IgD-negative memory B cell (primary cell): ENCODE data around the gene MTCH2. TPM values are rescaled to one million over a fixed set of nuclear protein-coding genes. Genes with fewer than 3 reads are reported as not detected.

ENCODE experiments used
- H3K27ac Mint-ChIP-seq, 3 donors: one replicate each; pipeline ENCODE4 v1.8.0; 2020 to 2022; ENCODE audit warnings: mild to moderate bottlenecking in 3 of 3, mixed read lengths in 3 of 3, moderate library complexity in 1 of 3
- H3K27me3 Mint-ChIP-seq: one replicate; pipeline ENCODE4 v1.8.0; 2021; ENCODE audit warnings: mixed read lengths
- H3K36me3 Mint-ChIP-seq: one replicate; pipeline ENCODE4 v1.8.0; 2020; ENCODE audit warnings: mild to moderate bottlenecking, mixed read lengths
- H3K4me1 Mint-ChIP-seq, 3 donors: one replicate each; pipeline ENCODE4 v1.8.0; 2020 to 2022; ENCODE audit warnings: mixed read lengths in 3 of 3, mild to moderate bottlenecking in 1 of 3
- H3K4me3 Mint-ChIP-seq, 4 donors: one replicate each; pipeline ENCODE4 v1.8.0; 2020 to 2022; ENCODE audit warnings: mild to moderate bottlenecking in 4 of 4, mixed read lengths in 4 of 4, moderate library complexity in 3 of 4
- H3K9me3 Mint-ChIP-seq, 3 donors: one replicate each; pipeline ENCODE4 v1.8.0; 2020 to 2021; ENCODE audit warnings: mixed read lengths in 3 of 3, mild to moderate bottlenecking in 1 of 3
- polyA plus RNA-seq: library from polyadenylated mRNA; unstranded; fragments of 300-500 nt; fragmentation: Illumina TruSeq; gene quantifications from one replicate; pipeline ENCODE4 v1.2.3, GENCODE V29; 2021

Gene MTCH2
- polyA plus RNA-seq, 1 donor from 2014 or later = 58.9 TPM

DNA sequence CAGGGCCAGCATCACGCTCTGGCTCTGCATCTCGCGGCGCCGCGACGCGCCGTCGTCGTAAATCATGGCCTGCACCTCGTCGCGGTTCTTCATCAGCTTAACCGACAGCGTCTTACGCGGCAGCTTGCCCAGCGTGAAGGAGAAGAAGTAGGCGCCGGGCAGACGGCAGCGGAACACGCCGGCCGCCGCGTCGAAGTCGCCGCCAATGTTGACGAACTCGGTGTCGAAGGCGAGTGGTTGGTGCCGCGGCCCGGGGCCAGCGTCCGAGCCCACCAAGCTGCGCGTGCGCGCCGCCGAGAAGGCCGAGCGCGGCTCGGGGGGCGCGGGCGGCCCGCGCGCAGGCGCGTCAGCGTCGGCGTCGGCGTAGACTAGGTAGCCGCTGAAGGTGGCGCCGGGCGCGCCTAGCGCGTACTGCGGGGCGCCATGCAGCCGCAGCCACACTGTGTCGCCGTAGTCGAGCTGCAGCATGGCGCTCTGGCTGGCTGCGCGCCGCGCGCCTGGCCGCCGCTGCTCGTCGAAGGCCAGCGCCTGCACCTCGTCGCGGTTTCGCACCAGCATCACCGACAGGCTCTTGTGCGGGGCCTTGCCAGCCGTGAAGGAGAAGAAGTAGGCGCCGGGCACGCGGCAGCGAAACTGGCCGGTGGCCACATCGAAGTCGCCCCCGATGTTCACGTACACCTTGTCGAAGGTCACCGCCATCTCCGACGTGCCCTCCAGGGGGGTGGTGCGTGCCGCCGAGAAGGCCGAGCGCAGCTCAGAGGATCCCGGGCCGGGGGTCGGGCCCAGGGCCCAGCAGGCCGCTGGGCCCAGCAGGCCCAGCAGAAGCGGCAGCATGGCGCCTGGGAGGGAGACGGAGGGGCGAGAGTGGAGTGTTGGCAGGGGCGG, 52.1 kb downstream of the MTCH2 start:
- Mint-ChIP-seq H3K4me1 (no peaks in the 10 kb centered on the region), H3K9me3 (peaks cover 0 to 1% (median 0%) of the 10 kb centered on the region in 3 donors), H3K36me3 (peaks cover 1% of the 10 kb centered on the region), H3K27ac (no peak overlapping the region), H3K27me3 (peaks cover 22% of the 10 kb centered on the region), H3K4me3 (no peak overlapping the region)

DNA sequence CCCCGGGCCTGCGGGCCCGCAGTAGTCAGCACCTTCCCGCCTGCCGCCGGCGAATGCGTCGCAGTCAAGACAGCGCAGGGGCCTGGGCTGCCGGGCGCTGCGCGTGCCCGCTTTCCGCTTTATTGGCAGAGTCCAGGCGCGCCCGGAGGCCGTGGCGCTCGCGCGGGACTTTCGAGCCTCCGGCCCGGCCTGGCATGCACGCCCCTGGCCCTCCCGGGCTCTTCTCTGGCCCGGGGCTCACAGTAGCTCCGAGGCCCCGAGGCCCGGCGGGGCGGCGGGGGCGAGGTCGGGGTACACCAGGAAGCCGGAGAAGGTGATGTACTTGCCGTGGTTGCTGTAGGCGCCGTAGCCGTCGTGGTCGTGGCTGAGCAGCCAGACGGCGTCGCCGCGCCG, 52.8 kb downstream of the MTCH2 start:
- Mint-ChIP-seq H3K36me3 (peaks cover 1% of the 10 kb centered on the region), H3K9me3 (peaks cover 0 to under 1% (median 0%) of the 10 kb centered on the region in 3 donors), H3K4me1 (no peaks in the 10 kb centered on the region), H3K4me3 (no peak overlapping the region), H3K27ac (no peak overlapping the region), H3K27me3 (peaks cover 19% of the 10 kb centered on the region)

DNA sequence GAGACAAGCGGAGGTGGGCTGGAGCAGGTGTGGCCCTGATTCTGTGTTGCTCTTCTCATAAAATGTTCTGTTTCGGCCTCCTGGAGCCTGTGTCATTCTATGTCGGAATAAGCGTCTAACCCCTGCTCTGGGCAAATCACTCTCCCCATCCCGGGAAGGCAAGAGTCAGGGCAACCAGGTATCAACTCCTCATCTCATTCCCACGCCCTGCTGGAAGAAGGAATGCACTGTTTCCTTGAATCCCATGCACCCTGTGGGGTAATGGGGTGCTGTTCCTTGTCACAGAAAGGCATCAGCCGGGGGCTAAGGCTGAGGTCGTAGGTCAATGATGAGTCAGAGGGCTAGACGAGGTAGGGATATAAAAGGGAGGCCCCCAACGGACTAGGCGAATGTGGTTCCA, 53.2 kb downstream of the MTCH2 start:
- Mint-ChIP-seq H3K27me3 (peaks cover 15% of the 10 kb centered on the region), H3K27ac (no peak overlapping the region)

DNA sequence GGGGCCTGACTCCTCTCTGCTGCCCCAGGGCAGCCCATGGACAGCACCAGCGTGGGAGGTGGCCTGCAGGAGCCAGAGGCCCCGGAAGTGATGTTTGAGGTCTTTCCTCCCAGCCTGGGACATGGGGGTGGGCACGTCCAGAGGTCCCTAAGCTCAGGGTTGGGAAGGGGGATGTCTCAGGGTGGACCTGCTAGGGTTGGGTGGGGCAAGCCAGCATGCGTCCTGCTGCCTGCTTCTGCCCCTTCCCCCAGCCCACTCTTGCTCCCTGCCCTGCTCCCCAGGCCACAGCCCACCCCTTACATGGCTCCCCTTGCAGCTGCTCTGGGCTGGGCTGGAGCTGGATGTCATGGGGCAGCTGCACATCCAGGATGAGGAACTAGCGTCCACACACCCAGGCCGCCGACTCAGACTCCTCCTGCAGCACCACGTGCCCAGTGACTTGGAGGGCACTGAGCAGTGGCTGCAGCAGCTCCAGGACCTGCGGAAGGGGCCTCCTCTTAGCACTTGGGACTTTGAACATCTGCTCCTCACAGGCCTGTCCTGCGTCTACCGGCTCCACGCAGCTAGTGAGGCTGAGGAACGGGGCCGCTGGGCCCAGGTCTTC, 54.5 kb downstream of the MTCH2 start:
- Mint-ChIP-seq H3K9me3 (no peaks in the 10 kb centered on the region), H3K4me1 (no peaks in the 10 kb centered on the region), H3K36me3 (peaks cover 3% of the 10 kb centered on the region), H3K27me3 (peaks cover 5% of the 10 kb centered on the region), H3K27ac (no peak overlapping the region), H3K4me3 (no peak overlapping the region)

More for the DNA sequence above, 53.2 kb downstream of the MTCH2 start:
- Mint-ChIP-seq H3K9me3 (no peaks in the 10 kb centered on the region), H3K4me1 (no peaks in the 10 kb centered on the region), H3K36me3 (peaks cover 4% of the 10 kb centered on the region), H3K4me3 (no peak overlapping the region)

DNA sequence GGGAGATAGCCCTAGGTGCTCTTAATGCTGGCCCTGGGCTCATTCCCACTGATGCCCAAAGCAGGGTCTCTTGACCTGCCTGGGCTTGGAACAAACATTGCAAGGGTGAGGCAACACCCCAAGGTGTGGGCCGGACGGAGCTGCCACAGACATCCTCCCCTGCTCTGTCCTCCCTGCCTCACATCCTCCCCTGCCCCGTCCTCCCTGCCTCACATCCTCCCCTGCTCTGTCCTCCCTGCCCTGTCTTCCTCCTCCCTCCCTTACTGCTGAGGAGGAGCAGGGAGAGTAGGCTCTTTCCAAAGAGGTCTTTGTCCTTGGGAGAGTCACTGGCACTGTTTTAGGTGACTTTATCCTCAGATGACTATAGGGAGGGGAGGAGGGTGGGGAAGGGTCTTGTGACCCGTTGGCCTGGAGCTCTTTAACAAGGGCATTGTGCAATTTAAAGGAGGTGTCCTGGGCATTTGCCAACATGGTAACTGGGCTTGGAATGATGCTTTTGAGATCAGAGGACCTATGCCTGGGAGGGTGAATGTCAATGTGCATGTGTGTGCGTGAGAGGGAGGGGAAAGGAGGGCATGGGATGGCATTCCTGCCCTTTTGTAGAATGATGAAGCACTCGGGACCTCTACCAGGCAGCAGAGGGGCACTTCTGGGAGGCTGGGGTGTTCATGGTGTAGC, 55.2 kb downstream of the MTCH2 start:
- Mint-ChIP-seq H3K9me3 (no peaks in the 10 kb centered on the region), H3K27ac (no peak overlapping the region), H3K4me3 (peak overlapping the region in 1 of 4 donors; percentile 16), H3K4me1 (peaks cover 0 to 2% (median 0%) of the 10 kb centered on the region in 3 donors), H3K27me3 (no peaks in the 10 kb centered on the region), H3K36me3 (peaks cover 3% of the 10 kb centered on the region)

DNA sequence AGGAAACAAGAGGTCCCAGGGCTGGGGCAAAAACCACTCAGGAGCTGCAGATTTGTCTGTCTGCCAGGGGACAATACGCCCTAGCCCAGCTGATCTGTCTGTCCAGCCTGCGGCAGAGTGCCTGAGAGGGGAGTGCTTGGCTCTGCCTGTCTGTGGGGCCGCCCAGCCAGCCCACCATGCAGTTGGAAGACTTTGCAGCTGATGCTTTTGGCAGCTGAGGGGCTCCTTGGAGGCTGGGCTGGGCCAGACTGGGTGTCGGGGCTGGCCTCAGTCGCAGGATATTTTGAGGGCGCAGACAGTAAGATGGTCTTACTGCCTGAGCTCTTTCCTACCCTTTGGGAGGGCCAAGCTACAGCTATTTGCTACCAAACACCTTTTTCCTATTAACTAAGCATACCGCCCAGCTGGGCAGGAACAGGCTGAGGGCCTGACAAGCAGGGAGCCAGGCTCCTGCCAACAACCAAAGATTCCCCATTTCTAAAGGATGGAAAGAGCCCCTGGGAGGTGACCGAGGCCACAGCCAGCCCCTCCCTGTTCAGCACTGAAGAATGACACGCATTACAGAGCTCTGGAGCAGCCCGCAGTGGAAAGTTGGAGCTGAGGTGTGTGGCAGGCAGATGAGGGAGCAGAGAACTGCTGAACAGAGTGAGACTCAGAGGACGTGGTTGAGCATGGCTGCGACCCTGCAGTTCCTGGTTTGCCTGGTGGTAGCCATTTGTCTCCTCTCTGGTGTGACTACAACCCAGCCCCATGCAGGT, 56.1 kb downstream of the MTCH2 start, which contains the start of gene FAM180B:
Gene FAM180B (plus strand): TSS at position 581 of the 758 bp plus-strand sequence. CDS start 91 bp downstream, at position 672.
- H3K36me3 Mint-ChIP-seq = peaks cover 3% of the 10 kb centered on the region
- H3K4me1 Mint-ChIP-seq = peaks cover 0 to 3% (median 0%) of the 10 kb centered on the region in 3 donors
- peak within 1 kb of the TSS in 1 of 4 donors; percentile 16 for H3K4me3 Mint-ChIP-seq
- no peaks in the 10 kb centered on the region for H3K27me3 Mint-ChIP-seq
- no peaks in the 10 kb centered on the region for H3K9me3 Mint-ChIP-seq
- no peak within 1 kb of the TSS for H3K27ac Mint-ChIP-seq

DNA sequence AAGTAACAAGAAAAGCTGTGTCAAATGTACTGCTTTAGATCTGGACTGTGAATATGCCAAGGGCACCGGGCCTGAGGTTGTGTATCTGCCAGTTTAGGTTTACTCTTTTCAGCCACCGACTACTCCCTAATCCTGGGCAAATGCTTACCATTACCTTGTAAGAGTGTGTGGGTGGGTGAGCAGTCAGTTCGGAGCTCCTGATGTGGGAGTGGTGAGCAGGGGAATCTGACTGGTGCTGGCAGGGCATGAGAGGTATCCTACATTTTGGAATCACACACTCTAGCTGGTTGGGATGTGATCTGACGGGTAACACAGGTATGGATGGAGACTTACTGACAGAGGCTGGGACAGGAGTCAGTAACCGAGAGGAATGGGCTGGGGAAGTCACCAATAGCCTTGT, 58.5 kb downstream of the MTCH2 start:
- H3K27ac Mint-ChIP-seq = peak overlapping the region in 1 of 3 donors; percentile 75

DNA sequence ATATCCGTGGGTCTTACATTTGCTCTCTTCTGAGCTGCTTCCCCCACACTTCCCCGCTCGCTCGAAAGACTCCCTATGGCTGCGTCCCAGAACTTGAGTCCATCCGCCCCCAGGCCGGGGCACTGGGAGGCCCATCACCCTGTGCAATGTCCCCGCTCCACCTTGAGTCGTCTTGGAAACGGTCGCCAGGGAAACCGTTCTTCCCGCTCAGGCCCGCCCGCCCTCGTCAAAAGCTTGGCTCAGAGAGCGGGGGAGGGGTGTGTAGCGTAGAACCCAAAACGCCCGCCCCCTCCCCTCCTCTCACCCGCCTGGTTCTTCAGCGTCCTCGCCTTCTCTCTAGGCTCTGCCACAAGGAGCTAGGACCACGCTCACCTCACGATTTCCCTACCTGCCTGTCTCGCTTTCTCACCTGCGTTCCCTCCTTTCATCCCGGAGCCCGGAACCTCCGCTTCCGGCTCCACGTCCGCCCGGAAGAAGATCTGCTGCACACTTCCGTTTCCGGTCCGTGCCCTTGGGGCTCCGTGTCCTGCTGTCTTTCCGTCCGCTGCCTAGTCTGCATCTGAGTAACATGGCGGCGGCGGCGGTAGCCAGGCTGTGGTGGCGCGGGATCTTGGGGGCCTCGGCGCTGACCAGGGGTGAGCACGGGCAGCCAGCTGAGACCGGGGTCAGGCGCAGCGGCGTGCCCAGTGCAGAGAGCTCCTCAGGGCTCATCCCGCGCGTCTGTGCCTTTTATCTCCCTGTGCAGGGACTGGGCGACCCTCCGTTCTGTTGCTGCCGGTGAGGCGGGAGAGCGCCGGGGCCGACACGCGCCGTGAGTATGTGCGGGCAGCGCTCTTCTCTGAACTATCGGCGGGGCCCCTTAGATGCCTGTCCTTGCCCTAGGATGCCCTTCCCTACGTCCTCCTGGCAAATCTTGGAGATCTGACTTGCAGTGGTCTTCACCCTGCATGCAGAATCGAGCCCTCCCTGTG, 63.5 kb downstream of the MTCH2 start, which contains the start of the genes KBTBD4 and NDUFS3:
Gene KBTBD4 (minus strand): TSS at position 447 of the 971 bp plus-strand sequence. CDS start 19 bp downstream, at position 428.
Gene NDUFS3 (plus strand): TSS at position 551 of the 971 bp plus-strand sequence. CDS start 18 bp downstream, at position 569.
- peaks cover 2% of the 10 kb centered on the region for H3K27me3 Mint-ChIP-seq

More for the DNA sequence above, 58.5 kb downstream of the MTCH2 start:
- H3K36me3 Mint-ChIP-seq = peaks cover 6% of the 10 kb centered on the region
- no peaks in the 10 kb centered on the region for H3K9me3 Mint-ChIP-seq
- peaks cover 6 to 17% (median 7%) of the 10 kb centered on the region in 3 donors for H3K4me1 Mint-ChIP-seq
- peaks cover under 1% of the 10 kb centered on the region for H3K27me3 Mint-ChIP-seq
- peak overlapping the region in 1 of 4 donors; percentile 18 for H3K4me3 Mint-ChIP-seq

DNA sequence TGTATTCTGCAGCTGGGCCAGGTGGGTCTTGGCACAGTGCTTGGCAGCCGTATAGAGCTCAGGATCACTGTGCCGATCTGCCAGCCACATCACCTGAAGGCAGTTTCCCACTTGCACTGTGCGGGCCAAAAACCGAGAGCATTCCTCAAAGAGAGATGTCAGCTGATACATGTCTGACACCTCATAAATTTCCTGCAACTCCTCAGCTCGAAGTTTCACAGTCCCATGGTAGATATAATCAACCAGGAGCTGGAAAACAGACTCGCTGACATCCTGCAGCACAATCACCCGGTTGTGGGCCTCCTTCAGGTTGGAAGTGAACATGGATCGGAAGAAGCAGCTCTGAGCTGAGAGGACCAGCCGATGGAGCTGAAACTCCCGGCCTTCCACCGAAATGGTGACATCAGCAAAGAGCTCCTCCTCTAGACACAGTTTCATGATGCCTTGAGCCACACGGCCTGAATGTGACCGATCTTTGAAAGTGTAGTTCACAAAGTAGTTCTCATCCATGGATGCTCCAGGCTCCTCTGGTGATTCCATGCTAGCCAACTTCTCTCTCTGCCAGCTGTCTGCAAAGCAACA, 64.8 kb downstream of the MTCH2 start:
- peak overlapping the region; percentile 91 to 100 (median 100) for H3K4me3 Mint-ChIP-seq
- peak overlapping the region; percentile 46 to 99 (median 67) for H3K27ac Mint-ChIP-seq
- peaks cover 14 to 39% (median 23%) of the 10 kb centered on the region in 3 donors for H3K4me1 Mint-ChIP-seq
- peaks cover 2% of the 10 kb centered on the region for H3K27me3 Mint-ChIP-seq
- no peaks in the 10 kb centered on the region for H3K9me3 Mint-ChIP-seq
- peaks cover 10% of the 10 kb centered on the region for H3K36me3 Mint-ChIP-seq

More for the DNA sequence above, 63.5 kb downstream of the MTCH2 start, which contains the start of the genes KBTBD4 and NDUFS3:
- Mint-ChIP-seq H3K4me1 (peaks cover 14 to 35% (median 20%) of the 10 kb centered on the region in 3 donors), H3K27ac (peak within 1 kb of the TSS; percentile 67 to 99 (median 99)), H3K9me3 (no peaks in the 10 kb centered on the region), H3K36me3 (peaks cover 8% of the 10 kb centered on the region), H3K4me3 (peak within 1 kb of the TSS; percentile 91 to 100 (median 100))

DNA sequence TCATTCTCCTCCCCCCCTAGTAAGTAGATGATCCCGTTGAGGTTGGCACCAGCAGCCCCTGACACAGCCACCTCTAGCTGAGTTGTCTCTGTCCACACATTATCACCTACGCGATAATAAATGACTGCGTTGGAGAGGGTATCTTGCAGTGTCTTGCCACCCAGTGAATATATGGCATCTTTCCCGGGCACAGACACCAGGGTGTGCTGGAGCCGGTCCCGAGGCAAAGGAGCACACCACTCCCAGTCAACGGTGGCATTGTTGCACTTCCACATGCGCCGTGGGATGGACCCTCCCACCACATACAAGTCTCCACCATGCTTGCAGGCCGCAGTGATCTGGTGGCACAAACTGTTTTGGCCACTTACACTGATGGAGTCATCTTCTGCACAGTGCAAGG, 69.0 kb downstream of the MTCH2 start:
- H3K36me3 Mint-ChIP-seq = peaks cover 5% of the 10 kb centered on the region
- H3K27ac Mint-ChIP-seq = no peak overlapping the region
- H3K9me3 Mint-ChIP-seq = no peaks in the 10 kb centered on the region
- peaks cover 5 to 24% (median 14%) of the 10 kb centered on the region in 3 donors for H3K4me1 Mint-ChIP-seq
- H3K4me3 Mint-ChIP-seq = peak overlapping the region in 1 of 4 donors; percentile 43
- H3K27me3 Mint-ChIP-seq = no peaks in the 10 kb centered on the region

DNA sequence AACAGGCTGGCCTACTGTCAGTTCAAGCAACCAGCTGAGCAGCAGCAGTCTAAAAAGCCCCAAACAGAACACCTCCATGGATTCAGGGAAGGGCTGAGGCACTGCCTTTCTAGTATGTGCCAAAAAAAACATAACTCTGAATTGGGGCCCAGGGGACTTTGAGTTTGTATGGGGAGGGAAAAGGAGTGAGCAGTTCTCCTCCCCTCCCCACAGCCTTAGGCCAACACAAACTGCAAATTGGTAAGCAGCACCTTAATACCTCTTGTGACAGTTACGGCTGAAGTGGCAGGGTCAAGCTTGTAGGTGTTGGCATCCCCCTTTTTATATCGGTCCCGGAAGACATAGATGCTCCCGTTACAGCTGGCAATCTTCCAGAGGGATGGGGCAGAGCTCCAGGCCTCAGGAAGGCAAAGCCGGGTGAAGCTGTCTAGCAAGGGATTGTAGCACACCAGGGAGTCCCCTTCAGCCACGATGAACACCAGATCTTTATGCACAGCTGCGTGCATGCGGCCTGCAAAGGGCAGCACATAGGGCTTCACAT, 69.6 kb downstream of the MTCH2 start:
- peaks cover 4 to 19% (median 11%) of the 10 kb centered on the region in 3 donors for H3K4me1 Mint-ChIP-seq
- H3K9me3 Mint-ChIP-seq = no peaks in the 10 kb centered on the region
- no peaks in the 10 kb centered on the region for H3K27me3 Mint-ChIP-seq
- H3K4me3 Mint-ChIP-seq = peak overlapping the region in 1 of 4 donors; percentile 60
- peaks cover 5% of the 10 kb centered on the region for H3K36me3 Mint-ChIP-seq
- H3K27ac Mint-ChIP-seq = peak overlapping the region in 2 of 3 donors; percentile 63 to 67

DNA sequence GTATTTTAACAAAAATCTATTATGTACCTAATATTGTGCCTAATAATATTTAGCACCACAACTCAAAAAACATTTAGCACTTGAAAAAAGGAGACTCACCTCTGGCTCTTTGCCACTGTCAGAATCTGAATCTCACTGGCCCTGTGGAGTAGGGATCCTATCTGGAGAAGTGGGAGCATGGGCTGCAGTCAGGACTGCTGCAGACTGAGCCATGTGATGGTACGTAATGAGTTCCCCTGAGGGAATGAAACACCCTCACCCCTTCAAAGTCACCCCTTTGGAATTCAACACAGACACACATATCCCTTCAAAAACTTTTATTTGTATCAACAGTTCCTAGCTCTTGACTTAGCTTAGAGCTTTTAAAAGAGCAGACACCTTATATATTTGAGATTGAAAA, 70.5 kb downstream of the MTCH2 start:
- Mint-ChIP-seq H3K27ac (peak overlapping the region in 1 of 3 donors; percentile 63), H3K36me3 (peaks cover 3% of the 10 kb centered on the region), H3K27me3 (no peaks in the 10 kb centered on the region), H3K4me1 (peaks cover 0 to 11% (median 5%) of the 10 kb centered on the region in 3 donors), H3K4me3 (peak overlapping the region in 1 of 4 donors; percentile 60), H3K9me3 (no peaks in the 10 kb centered on the region)
